ENCODE measurements around the gene CHCHD3. TPM values are rescaled to one million over a fixed set of nuclear protein-coding genes. Genes with fewer than 3 reads are reported as not detected.

Gene CHCHD3
- total and polyA plus RNA-seq, 7 donors, result 61.7 to 93.4 (median 63.7) TPM

DNA sequence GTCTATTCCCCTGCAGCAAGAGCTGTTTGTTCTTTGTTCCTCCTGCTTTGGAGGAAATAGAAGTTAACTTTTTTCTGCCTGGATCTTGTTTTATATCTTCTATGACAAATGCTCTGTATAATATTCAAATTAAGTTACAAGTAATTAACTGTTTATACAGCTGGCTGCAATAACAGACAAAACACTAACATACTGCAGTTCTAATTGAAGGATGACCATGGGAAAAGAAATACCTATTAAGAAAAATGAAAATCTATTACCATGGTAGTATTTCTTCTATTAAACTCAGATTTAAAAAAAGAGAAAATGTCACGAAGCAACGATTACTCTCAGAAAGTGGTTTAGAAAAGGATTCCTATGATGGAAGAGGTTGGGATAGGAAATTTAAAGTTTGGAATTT is 291.8 kb downstream of the CHCHD3 start:
- WGBS, 2 donors, result 98 to 99% methylated on average over 2 of the region's 2 CpGs
- Histone ChIP-seq H3K4me3 (no peak overlapping the region), H3K4me1 (no peaks in the 10 kb centered on the region), H3K36me3 (peaks cover 0 to 10% (median 0%) of the 10 kb centered on the region in 4 donors), H3K27ac (no peak overlapping the region), H3K9me3 (no peaks in the 10 kb centered on the region), H3K27me3 (no peaks in the 10 kb centered on the region)
- DNase-seq, result no peak
- no peak for TF ChIP-seq POLR2AphosphoS5 (IDR thresholded peaks at IDR 0.05)
- TF ChIP-seq, protein P1, sequence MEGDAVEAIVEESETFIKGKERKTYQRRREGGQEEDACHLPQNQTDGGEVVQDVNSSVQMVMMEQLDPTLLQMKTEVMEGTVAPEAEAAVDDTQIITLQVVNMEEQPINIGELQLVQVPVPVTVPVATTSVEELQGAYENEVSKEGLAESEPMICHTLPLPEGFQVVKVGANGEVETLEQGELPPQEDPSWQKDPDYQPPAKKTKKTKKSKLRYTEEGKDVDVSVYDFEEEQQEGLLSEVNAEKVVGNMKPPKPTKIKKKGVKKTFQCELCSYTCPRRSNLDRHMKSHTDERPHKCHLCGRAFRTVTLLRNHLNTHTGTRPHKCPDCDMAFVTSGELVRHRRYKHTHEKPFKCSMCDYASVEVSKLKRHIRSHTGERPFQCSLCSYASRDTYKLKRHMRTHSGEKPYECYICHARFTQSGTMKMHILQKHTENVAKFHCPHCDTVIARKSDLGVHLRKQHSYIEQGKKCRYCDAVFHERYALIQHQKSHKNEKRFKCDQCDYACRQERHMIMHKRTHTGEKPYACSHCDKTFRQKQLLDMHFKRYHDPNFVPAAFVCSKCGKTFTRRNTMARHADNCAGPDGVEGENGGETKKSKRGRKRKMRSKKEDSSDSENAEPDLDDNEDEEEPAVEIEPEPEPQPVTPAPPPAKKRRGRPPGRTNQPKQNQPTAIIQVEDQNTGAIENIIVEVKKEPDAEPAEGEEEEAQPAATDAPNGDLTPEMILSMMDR (IDR thresholded peaks at IDR 0.05), result no peak
- no peak for TF ChIP-seq EP300 (IDR thresholded peaks at IDR 0.05)
- TF ChIP-seq POLR2A (IDR thresholded peaks at IDR 0.05), result no peak
- intact Hi-C loops (cut with DNase I), result no loop called here

DNA sequence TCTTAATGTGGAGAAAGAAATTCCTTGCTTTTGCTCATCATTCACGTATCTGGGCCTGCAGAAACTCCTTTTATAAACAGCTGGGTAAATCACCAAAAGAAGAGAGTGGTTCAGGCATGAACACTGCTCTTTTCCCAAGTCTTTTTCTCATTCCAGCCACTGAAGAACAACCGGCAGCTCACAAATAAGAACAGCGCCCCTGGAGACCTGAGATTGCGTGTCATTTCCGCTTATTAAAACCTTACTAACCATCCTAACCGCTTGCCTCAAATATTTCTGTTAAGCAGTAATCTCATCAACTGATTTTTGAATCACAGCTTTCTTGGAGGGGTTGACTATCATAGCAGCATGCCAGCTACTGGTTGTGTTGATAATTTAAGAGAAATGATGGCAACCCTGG is 292.6 kb downstream of the CHCHD3 start:
- WGBS, 2 donors, result 95 to 97% methylated on average over 6 of the region's 6 CpGs
- intact Hi-C loops (cut with DNase I), result no loop called here
- DNase-seq, result no peak

GRCh38 chr7:132785870-132786269 is 296.0 kb downstream of the CHCHD3 start:
- Histone ChIP-seq H3K27me3 (no peaks in the 10 kb centered on the region), H3K9me3 (no peaks in the 10 kb centered on the region), H3K4me3 (no peak overlapping the region), H3K36me3 (peaks cover 0 to 3% (median 0%) of the 10 kb centered on the region in 4 donors), H3K4me1 (peaks cover 0 to 3% (median 2%) of the 10 kb centered on the region in 4 donors), H3K27ac (no peak overlapping the region)
- 98% methylated on average over 6 of the region's 6 CpGs for WGBS, 2 donors
- intact Hi-C loops (cut with DNase I), result no loop called here
- TF ChIP-seq POLR2AphosphoS5 (IDR thresholded peaks at IDR 0.05) (no peak), POLR2A (IDR thresholded peaks at IDR 0.05) (no peak), EP300 (IDR thresholded peaks at IDR 0.05) (no peak)
- TF ChIP-seq, protein P1 (IDR thresholded peaks at IDR 0.05), result no peak
- DNase-seq, result no peak

More for the DNA sequence above, 292.6 kb downstream of the CHCHD3 start:
- Histone ChIP-seq H3K4me3 (no peak overlapping the region), H3K27ac (no peak overlapping the region), H3K9me3 (no peaks in the 10 kb centered on the region), H3K4me1 (no peaks in the 10 kb centered on the region), H3K36me3 (peaks cover 0 to 6% (median 0%) of the 10 kb centered on the region in 4 donors), H3K27me3 (no peaks in the 10 kb centered on the region)
- TF ChIP-seq, protein P1 (IDR thresholded peaks at IDR 0.05), result no peak
- TF ChIP-seq POLR2AphosphoS5 (IDR thresholded peaks at IDR 0.05) (no peak), POLR2A (IDR thresholded peaks at IDR 0.05) (no peak), EP300 (IDR thresholded peaks at IDR 0.05) (no peak)

DNA sequence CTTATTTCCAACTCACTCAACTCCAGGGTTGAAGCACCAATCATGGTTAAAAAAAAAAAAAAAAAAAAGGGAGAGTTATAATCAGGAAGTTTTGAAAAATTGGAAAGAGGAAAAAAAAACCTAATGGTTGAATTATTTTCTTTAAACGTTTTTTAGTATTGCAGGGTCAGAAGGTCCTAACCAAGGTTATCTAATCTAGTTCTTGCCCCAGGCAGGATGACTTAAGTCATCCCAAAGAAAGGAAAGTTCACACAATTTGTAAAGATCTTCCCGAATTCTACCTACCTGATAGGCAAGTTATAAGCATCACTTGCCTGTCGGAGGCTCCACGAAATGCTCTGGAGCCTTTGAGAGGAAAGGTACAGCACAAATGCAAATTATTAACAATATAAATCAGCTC is 297.5 kb downstream of the CHCHD3 start:
- TF ChIP-seq EP300 (IDR thresholded peaks at IDR 0.05) (no peak), POLR2A (IDR thresholded peaks at IDR 0.05) (no peak)
- TF ChIP-seq, protein P1 (IDR thresholded peaks at IDR 0.05), result no peak
- peaks cover 0 to 3% (median 2%) of the 10 kb centered on the region in 4 donors for H3K4me1 ChIP-seq

DNA sequence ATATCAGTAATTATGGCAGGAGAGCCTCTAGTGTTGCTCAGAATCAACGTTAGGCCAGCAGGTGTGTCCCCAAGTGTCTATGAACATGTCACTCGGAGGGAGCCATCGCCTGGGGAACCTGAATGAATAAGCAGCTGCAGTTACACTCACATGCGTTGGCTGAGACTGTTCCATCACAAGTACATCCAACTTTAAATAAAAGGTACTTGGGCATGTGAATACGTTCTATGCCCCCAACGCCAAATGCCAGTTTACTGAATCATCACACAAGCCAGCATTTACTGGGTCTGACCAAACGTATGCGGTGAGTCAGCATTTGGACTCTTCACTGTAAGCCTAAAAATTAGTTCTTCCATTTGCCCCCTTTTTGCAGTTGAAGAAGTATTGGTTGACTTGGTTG is 298.1 kb downstream of the CHCHD3 start:
- Histone ChIP-seq H3K4me1 (peaks cover 0 to 3% (median 2%) of the 10 kb centered on the region in 4 donors), H3K36me3 (peaks cover 0 to 3% (median 0%) of the 10 kb centered on the region in 4 donors), H3K27ac (no peak overlapping the region), H3K9me3 (no peaks in the 10 kb centered on the region), H3K27me3 (no peaks in the 10 kb centered on the region), H3K4me3 (no peak overlapping the region)
- TF ChIP-seq EP300 (IDR thresholded peaks at IDR 0.05) (no peak), POLR2A (IDR thresholded peaks at IDR 0.05) (no peak), POLR2AphosphoS5 (IDR thresholded peaks at IDR 0.05) (no peak)
- TF ChIP-seq, protein P1 (IDR thresholded peaks at IDR 0.05), result no peak
- no peak for DNase-seq
- intact Hi-C loops (cut with DNase I), result no loop called here
- WGBS, 2 donors, result 90 to 94% methylated on average over 8 of the region's 8 CpGs

More for the DNA sequence above, 297.5 kb downstream of the CHCHD3 start:
- WGBS, 2 donors, result 89 to 91% methylated on average over 4 of the region's 4 CpGs
- H3K36me3 ChIP-seq, result peaks cover 0 to 3% (median 0%) of the 10 kb centered on the region in 4 donors
- no peaks in the 10 kb centered on the region for H3K27me3 ChIP-seq
- H3K4me3 ChIP-seq, result no peak overlapping the region
- H3K9me3 ChIP-seq, result no peaks in the 10 kb centered on the region
- no peak overlapping the region for H3K27ac ChIP-seq
- DNase-seq, result no peak
- intact Hi-C loops (cut with DNase I), result no loop called here
